MM.1S (cell line): Measurements from ENCODE around the gene BFSP1.

Experiments
- DNase-seq: peaks from one replicate; pipeline ENCODE4 v3.0.0-alpha.2; 2015
- H2AFZ ChIP-seq: fragments of 300-600 bp; sonication (generic); 2 replicates; pipeline ENCODE4 v1.6.0; 2016; ENCODE audit warnings: antibody characterized with exemption, low read length
- H3F3A ChIP-seq: fragments of 300-600 bp; sonication (generic); 2 replicates; pipeline ENCODE4 v1.6.1; 2016; ENCODE audit warnings: mild to moderate bottlenecking, antibody characterized with exemption, low read length, moderate library complexity, mixed read lengths; ENCODE audit not compliant: insufficient read depth
- H3K27ac ChIP-seq: fragments of 300-600 bp; sonication (generic); 2 replicates; pipeline ENCODE4 v1.5.1; 2016; ENCODE audit warnings: mild to moderate bottlenecking, low read length
- H3K27me3 ChIP-seq: fragments of 300-600 bp; sonication (generic); replicated peaks from 2 replicates; pipeline ENCODE4 v1.6.0; 2016; ENCODE audit warnings: low read length; ENCODE audit not compliant: insufficient read depth
- H3K36me3 ChIP-seq: fragments of 300-600 bp; sonication (generic); replicated peaks from 2 replicates; pipeline ENCODE4 v1.6.1; 2016; ENCODE audit warnings: mild to moderate bottlenecking, low read length, mixed read lengths; ENCODE audit not compliant: insufficient read depth
- H3K4me1 ChIP-seq: fragments of 300-600 bp; sonication (generic); 2 replicates; pipeline ENCODE4 v1.6.1; 2016; ENCODE audit warnings: low read length, mixed read lengths
- H3K4me2 ChIP-seq: fragments of 300-600 bp; sonication (generic); 2 replicates; pipeline ENCODE4 v1.6.0; 2016; ENCODE audit warnings: low read depth, low read length
- H3K4me3 ChIP-seq: fragments of 300-600 bp; sonication (generic); 2 replicates; pipeline ENCODE4 v1.5.1; 2016; ENCODE audit warnings: low read length, mixed read lengths
- H3K79me2 ChIP-seq: fragments of 300-600 bp; sonication (generic); 2 replicates; pipeline ENCODE4 v1.6.1; 2016; ENCODE audit warnings: mixed run types, low read length, mixed read lengths
- H3K9ac ChIP-seq: fragments of 300-600 bp; sonication (generic); 2 replicates; pipeline ENCODE4 v1.6.1; 2016; ENCODE audit warnings: low read length, mixed read lengths
- H3K9me2 ChIP-seq: fragments of 300-600 bp; sonication (generic); replicated peaks from 2 replicates; pipeline ENCODE4 v1.6.1; 2016; ENCODE audit warnings: mild to moderate bottlenecking, low read length, mixed read lengths; ENCODE audit not compliant: insufficient read depth
- H3K9me3 ChIP-seq: fragments of 300-600 bp; sonication (generic); replicated peaks from 2 replicates; pipeline ENCODE4 v1.6.1; 2016; ENCODE audit warnings: mild to moderate bottlenecking, low read length, mixed read lengths; ENCODE audit not compliant: insufficient read depth
- H4K20me1 ChIP-seq: fragments of 300-600 bp; sonication (generic); 2 replicates; pipeline ENCODE4 v1.6.1; 2016; ENCODE audit warnings: mild to moderate bottlenecking, low read length, moderate library complexity, mixed read lengths; ENCODE audit not compliant: insufficient read depth
- EZH2 ChIP-seq: fragments of 300-600 bp; sonication (generic); optimal IDR thresholded peaks from 2 replicates; pipeline ENCODE3; 2017; ENCODE audit warnings: low read depth, mild to moderate bottlenecking, antibody characterized with exemption, low read length, mixed read lengths
- EZH2phosphoT487 ChIP-seq: fragments of 300-600 bp; sonication (generic); IDR thresholded peaks from 2 replicates; pipeline ENCODE4 v1.6.1; 2018; ENCODE audit warnings: antibody characterized with exemption, low read length
- TF ChIP-seq, protein P1 (sequence below): fragments of 300-600 bp; sonication (generic); IDR thresholded peaks from 2 replicates; pipeline ENCODE4 v1.5.1; 2016; ENCODE audit warnings: antibody characterized with exemption, low read length, mixed read lengths

The BFSP1 gene

DNA sequence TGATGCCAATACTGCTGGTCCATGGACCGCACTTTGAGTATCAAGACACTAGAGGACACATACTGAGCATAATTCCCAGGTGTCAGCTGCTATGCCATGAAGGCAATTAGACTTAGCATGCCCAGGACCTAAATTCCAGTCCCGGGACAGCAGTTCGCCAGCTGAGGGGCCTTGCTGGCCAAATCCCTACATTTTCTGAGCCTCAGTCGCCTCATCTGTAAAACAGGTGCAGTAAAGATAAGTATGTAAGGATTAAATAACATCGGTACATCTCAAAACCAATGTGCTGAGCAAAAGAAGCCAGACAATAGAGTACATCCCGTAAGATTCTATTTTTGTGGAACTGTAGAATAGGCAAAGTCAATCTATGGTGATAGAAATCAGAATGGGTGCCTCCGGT is 1.0 kb downstream of the BFSP1 start:
- DNase-seq: no peak
- Histone ChIP-seq H3K27me3 (peaks cover 4% of the 10 kb centered on the region; the same call in 1 of the 2 replicates), H3F3A (no peaks in the 10 kb centered on the region), H2AFZ (no peak overlapping the region), H3K36me3 (no peaks in the 10 kb centered on the region), H4K20me1 (no peaks in the 10 kb centered on the region), H3K4me2 (no peak overlapping the region), H3K9me3 (no peaks in the 10 kb centered on the region), H3K9me2 (no peaks in the 10 kb centered on the region), H3K79me2 (no peaks in the 10 kb centered on the region), H3K27ac (no peak overlapping the region), H3K9ac (no peak overlapping the region), H3K4me1 (no peaks in the 10 kb centered on the region), H3K4me3 (no peak overlapping the region)
- TF ChIP-seq, protein P1, sequence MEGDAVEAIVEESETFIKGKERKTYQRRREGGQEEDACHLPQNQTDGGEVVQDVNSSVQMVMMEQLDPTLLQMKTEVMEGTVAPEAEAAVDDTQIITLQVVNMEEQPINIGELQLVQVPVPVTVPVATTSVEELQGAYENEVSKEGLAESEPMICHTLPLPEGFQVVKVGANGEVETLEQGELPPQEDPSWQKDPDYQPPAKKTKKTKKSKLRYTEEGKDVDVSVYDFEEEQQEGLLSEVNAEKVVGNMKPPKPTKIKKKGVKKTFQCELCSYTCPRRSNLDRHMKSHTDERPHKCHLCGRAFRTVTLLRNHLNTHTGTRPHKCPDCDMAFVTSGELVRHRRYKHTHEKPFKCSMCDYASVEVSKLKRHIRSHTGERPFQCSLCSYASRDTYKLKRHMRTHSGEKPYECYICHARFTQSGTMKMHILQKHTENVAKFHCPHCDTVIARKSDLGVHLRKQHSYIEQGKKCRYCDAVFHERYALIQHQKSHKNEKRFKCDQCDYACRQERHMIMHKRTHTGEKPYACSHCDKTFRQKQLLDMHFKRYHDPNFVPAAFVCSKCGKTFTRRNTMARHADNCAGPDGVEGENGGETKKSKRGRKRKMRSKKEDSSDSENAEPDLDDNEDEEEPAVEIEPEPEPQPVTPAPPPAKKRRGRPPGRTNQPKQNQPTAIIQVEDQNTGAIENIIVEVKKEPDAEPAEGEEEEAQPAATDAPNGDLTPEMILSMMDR: no peak
- TF ChIP-seq EZH2phosphoT487 (no peak), EZH2 (no peak)

DNA sequence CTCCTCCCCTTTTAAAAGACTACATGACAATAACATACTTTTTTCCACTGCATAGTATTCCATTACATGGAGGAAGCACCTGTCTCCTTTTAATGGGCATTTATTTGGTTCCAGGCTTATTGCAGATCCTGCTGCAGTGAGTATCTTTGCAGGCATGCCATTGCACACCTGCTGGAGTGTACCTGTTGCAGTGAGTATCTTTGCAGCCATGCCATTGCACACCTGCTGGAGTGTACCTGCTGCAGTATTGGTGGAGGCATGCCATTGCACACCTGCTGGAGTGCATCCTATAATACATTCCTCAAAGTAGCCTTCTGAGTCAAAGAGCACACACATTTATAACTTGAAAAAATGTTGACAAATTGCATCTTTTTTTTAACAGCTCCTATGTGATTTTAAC is 1.6 kb downstream of the BFSP1 start:
- no peak overlapping the region for H3K4me2 ChIP-seq
- no peaks in the 10 kb centered on the region for H3K9me2 ChIP-seq
- no peak overlapping the region for H3K9ac ChIP-seq
- no peak overlapping the region for H3K27ac ChIP-seq
- DNase-seq: no peak
- H3K9me3 ChIP-seq: no peaks in the 10 kb centered on the region
- no peaks in the 10 kb centered on the region for H3K4me1 ChIP-seq
- no peaks in the 10 kb centered on the region for H3K36me3 ChIP-seq
- H3K4me3 ChIP-seq: no peak overlapping the region
- TF ChIP-seq EZH2 (no peak), EZH2phosphoT487 (no peak)
- TF ChIP-seq, protein P1: no peak
- no peak overlapping the region for H2AFZ ChIP-seq
- no peaks in the 10 kb centered on the region for H3K79me2 ChIP-seq
- peaks cover 4% of the 10 kb centered on the region; the same call in 1 of the 2 replicates for H3K27me3 ChIP-seq
- H3F3A ChIP-seq: no peaks in the 10 kb centered on the region
- no peaks in the 10 kb centered on the region for H4K20me1 ChIP-seq

DNA sequence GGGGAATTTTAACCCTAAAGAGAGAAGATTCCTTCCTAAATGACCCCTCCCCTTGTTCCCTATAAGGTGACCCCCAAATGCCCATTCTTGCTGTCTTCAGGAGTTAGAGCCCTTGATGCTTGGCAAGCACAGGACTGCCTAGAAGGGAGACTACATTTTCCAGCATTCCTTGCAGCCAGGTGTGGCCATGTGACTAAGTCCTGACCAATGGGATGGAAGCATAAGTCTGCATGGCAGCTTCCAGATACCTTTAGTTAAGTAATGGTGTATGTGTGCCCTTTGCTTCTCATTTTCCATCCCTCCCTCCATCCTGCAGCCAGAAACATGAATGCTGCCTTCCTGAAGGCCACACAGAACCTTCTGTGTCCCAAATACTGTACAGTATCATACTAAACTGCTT is 5.5 kb downstream of the BFSP1 start:
- Histone ChIP-seq H3K4me2 (no peak overlapping the region), H4K20me1 (no peaks in the 10 kb centered on the region), H3K79me2 (no peaks in the 10 kb centered on the region), H3K4me3 (no peak overlapping the region), H3K9me2 (no peaks in the 10 kb centered on the region), H3K4me1 (no peaks in the 10 kb centered on the region), H3K36me3 (no peaks in the 10 kb centered on the region), H3K27ac (no peak overlapping the region), H2AFZ (0 out of 2 replicates have a peak overlapping the region, but pooled peaks have one; percentile 30), H3K9me3 (no peaks in the 10 kb centered on the region), H3K9ac (no peak overlapping the region), H3F3A (no peaks in the 10 kb centered on the region), H3K27me3 (peaks cover 4% of the 10 kb centered on the region; the same call in 1 of the 2 replicates)
- no peak for TF ChIP-seq EZH2
- TF ChIP-seq, protein P1: no peak
- no peak for TF ChIP-seq EZH2phosphoT487
- peak; percentile 47 for DNase-seq
